ENCODE data around the gene ARL2. TPM values are rescaled to one million over a fixed set of nuclear protein-coding genes. Genes with fewer than 3 reads are reported as not detected.

Gene ARL2
- polyA plus RNA-seq, 1 donor (not counting 4 experiments of a cell fraction or from before 2014, with no cell fraction given) = 77.8 TPM

- Histone ChIP-seq H3K4me3 (ENCODE audit: control insufficient read depth in 2 of 3, extremely low read depth in 1 of 3, insufficient read depth in 2 of 3, low read depth in 1 of 3, low read length in 3 of 3) (no peak overlapping the region), H3K36me3 (ENCODE audit: control insufficient read depth in 2 of 2, extremely low read depth in 1 of 2, insufficient read depth in 2 of 2, low read length in 2 of 2) (no peaks in the 10 kb centered on the region), H3K9me3 (ENCODE audit: control insufficient read depth, low read depth, low read length) (no peaks in the 10 kb centered on the region), H3K27me3 (ENCODE audit: control insufficient read depth, extremely low read depth, insufficient read depth, low read length) (no peaks in the 10 kb centered on the region), H3K27ac (ENCODE audit: control insufficient read depth, insufficient read depth, low read length) (no peak overlapping the region), H3K9ac (ENCODE audit: control insufficient read depth, extremely low read depth, insufficient read depth, low read length) (no peak overlapping the region), H2AFZ (ENCODE audit: control insufficient read depth, low read length) (no peak overlapping the region), H3K4me1 (ENCODE audit: control insufficient read depth, extremely low read depth, insufficient read depth, low read length) (no peaks in the 10 kb centered on the region), H3K79me2 (ENCODE audit: control insufficient read depth, insufficient read depth, low read length) (no peaks in the 10 kb centered on the region), H3K4me2 (ENCODE audit: control insufficient read depth, extremely low read depth, insufficient read depth, low read depth, low read length) (no peak overlapping the region), H3K9me1 (ENCODE audit: control insufficient read depth, extremely low read depth, insufficient read depth, low read length) (no peaks in the 10 kb centered on the region), H4K20me1 (ENCODE audit: control insufficient read depth, extremely low read depth, insufficient read depth, low read length) (no peaks in the 10 kb centered on the region)
- TF ChIP-seq EZH2 (IDR thresholded peaks at IDR 0.05; ENCODE audit: low read length) = no peak
- TF ChIP-seq, protein P1, sequence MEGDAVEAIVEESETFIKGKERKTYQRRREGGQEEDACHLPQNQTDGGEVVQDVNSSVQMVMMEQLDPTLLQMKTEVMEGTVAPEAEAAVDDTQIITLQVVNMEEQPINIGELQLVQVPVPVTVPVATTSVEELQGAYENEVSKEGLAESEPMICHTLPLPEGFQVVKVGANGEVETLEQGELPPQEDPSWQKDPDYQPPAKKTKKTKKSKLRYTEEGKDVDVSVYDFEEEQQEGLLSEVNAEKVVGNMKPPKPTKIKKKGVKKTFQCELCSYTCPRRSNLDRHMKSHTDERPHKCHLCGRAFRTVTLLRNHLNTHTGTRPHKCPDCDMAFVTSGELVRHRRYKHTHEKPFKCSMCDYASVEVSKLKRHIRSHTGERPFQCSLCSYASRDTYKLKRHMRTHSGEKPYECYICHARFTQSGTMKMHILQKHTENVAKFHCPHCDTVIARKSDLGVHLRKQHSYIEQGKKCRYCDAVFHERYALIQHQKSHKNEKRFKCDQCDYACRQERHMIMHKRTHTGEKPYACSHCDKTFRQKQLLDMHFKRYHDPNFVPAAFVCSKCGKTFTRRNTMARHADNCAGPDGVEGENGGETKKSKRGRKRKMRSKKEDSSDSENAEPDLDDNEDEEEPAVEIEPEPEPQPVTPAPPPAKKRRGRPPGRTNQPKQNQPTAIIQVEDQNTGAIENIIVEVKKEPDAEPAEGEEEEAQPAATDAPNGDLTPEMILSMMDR (optimal IDR thresholded peaks at IDR 0.05 in 1 of 3, IDR thresholded peaks at IDR 0.05 in 1 of 3, conservative IDR thresholded peaks at IDR 0.05 in 1 of 3; ENCODE audit: extremely low read depth in 1 of 3, insufficient read depth in 2 of 3, low read length in 3 of 3) = no peak
- dilution Hi-C loops (cut with MboI; ENCODE audit: extremely low pct_ligation_motif_present, low sequenced_read_pairs) = no loop called here
- FAIRE-seq (no peak), DNase-seq (ENCODE audit: low read depth, low spot score) (no peak)
Measured at GRCh38 chr11:64987998-64988854, 25.7 kb upstream of the ARL2 start.

DNA sequence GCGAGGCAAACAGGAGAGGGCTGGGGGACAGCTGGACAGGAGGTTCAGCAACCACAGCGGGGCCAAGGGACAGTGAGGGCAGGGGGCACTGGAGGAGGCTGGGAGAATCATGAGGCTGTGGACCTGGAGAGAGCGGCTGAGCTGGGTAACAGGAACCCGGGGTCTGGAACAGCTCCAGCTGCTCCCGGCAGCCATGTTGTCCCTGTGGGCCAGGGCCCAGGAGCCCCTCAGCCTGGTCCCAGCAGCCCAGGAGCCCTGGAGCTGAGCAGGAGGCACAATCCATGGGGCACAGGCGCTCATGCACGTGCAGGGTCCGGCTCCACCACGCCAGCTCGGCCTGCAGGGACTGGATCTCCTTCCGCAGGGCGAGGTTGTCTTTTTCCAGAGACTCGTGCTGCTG is 24.5 kb upstream of the ARL2 start:
- dilution Hi-C loops (cut with MboI; ENCODE audit: extremely low pct_ligation_motif_present, low sequenced_read_pairs) = no loop called here
- H3K9me3 ChIP-seq (ENCODE audit: control insufficient read depth, low read depth, low read length) = no peaks in the 10 kb centered on the region
- H3K27ac ChIP-seq (ENCODE audit: control insufficient read depth, insufficient read depth, low read length) = no peak overlapping the region
- no peak overlapping the region for H2AFZ ChIP-seq (ENCODE audit: control insufficient read depth, low read length)
- no peaks in the 10 kb centered on the region for H3K36me3 ChIP-seq (ENCODE audit: control insufficient read depth in 2 of 2, extremely low read depth in 1 of 2, insufficient read depth in 2 of 2, low read length in 2 of 2)
- no peaks in the 10 kb centered on the region for H3K27me3 ChIP-seq (ENCODE audit: control insufficient read depth, extremely low read depth, insufficient read depth, low read length)
- H3K9me1 ChIP-seq (ENCODE audit: control insufficient read depth, extremely low read depth, insufficient read depth, low read length) = no peaks in the 10 kb centered on the region
- H3K79me2 ChIP-seq (ENCODE audit: control insufficient read depth, insufficient read depth, low read length) = no peaks in the 10 kb centered on the region
- H3K9ac ChIP-seq (ENCODE audit: control insufficient read depth, extremely low read depth, insufficient read depth, low read length) = no peak overlapping the region
- no peaks in the 10 kb centered on the region for H3K4me1 ChIP-seq (ENCODE audit: control insufficient read depth, extremely low read depth, insufficient read depth, low read length)
- no peaks in the 10 kb centered on the region for H4K20me1 ChIP-seq (ENCODE audit: control insufficient read depth, extremely low read depth, insufficient read depth, low read length)
- FAIRE-seq (no peak), DNase-seq (ENCODE audit: low read depth, low spot score) (no peak)
- H3K4me3 ChIP-seq (ENCODE audit: control insufficient read depth in 2 of 3, extremely low read depth in 1 of 3, insufficient read depth in 2 of 3, low read depth in 1 of 3, low read length in 3 of 3) = no peak overlapping the region
- H3K4me2 ChIP-seq (ENCODE audit: control insufficient read depth, extremely low read depth, insufficient read depth, low read depth, low read length) = no peak overlapping the region
- TF ChIP-seq, protein P1 (optimal IDR thresholded peaks at IDR 0.05 in 1 of 3, IDR thresholded peaks at IDR 0.05 in 1 of 3, conservative IDR thresholded peaks at IDR 0.05 in 1 of 3; ENCODE audit: extremely low read depth in 1 of 3, insufficient read depth in 2 of 3, low read length in 3 of 3) = no peak
- no peak for TF ChIP-seq EZH2 (IDR thresholded peaks at IDR 0.05; ENCODE audit: low read length)
